ENCODE results near the gene TTC39A.

TTC39A gene

GRCh38 chr1:51316113-51316845, 14.1 kb downstream of the TTC39A start:
- no peak for DNase-seq

GRCh38 chr1:51314974-51315373, 15.4 kb downstream of the TTC39A start:
- DNase-seq: no peak

DNA sequence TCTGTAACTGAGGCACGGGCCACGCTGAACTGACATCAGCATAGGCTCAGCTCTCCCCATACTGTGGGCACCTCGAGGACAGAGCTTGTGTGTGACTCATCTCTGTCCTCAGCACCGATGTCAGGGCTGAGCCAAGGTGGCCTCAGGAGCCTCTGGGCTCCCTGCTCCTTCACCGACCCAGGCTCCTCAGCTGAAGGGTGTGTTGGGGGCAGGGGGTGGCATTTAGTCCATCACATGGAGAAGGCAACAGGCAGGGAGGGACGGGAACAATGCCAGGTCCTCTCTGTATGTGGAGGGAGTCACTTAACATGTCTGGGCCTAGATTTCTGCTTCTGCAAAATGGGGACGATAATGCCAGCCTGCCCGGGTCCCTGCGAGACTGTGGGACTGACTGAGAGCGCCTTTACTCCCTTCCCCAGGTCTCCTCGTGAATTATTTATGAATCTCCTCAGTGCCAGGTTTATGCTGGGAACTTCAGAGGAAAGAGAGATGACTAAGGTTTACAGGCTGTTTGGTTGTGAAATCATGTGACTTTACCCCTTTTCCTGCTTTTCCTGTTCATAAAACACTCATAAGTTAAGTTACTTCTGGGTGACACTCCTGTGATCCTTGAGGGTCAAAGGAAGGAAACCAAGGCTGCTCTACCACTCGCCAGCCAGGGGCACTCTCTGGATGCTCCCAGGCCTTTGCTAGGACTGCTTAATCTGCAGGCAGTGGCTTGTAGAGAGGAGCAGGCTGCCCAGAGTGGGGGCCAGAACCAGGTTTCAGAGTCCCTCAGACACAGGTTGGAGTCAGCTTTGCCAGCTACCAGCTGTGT, 16.2 kb downstream of the TTC39A start:
- no peak for DNase-seq

- DNase-seq: no peak
Measured at GRCh38 chr1:51313268-51313852, 17.0 kb downstream of the TTC39A start.

GRCh38 chr1:51312718-51313117, 17.6 kb downstream of the TTC39A start:
- DNase-seq: no peak

GRCh38 chr1:51311826-51312225, 18.5 kb downstream of the TTC39A start:
- no peak for DNase-seq

- no peak for DNase-seq
Measured at GRCh38 chr1:51310871-51311613, 19.3 kb downstream of the TTC39A start.

- DNase-seq: no peak
Measured at GRCh38 chr1:51309291-51309690, 21.1 kb downstream of the TTC39A start.

DNA sequence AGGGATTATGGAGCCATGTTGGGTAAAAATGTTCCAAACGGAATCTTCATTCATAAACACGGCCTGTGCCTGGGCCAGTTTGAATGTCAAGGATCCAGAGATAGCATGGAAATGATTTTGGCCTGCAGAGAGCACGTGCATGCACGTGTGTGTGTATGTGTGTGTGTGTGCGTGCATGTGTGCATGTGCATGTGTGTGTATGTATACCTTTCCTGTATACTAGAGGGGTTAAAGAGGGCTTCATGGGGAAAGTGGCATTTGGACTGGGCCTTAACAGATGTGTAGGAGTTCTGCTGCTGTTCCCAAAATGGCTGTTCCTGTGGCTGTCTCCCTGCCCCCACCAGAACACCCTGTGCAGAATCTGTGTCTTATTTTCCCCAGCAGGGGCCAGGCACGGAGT, 21.7 kb downstream of the TTC39A start:
- no peak for DNase-seq

- no peak for DNase-seq
Measured at GRCh38 chr1:51306950-51307349, 23.4 kb downstream of the TTC39A start.

GRCh38 chr1:51305371-51305823, 25.0 kb downstream of the TTC39A start:
- DNase-seq: no peak

DNA sequence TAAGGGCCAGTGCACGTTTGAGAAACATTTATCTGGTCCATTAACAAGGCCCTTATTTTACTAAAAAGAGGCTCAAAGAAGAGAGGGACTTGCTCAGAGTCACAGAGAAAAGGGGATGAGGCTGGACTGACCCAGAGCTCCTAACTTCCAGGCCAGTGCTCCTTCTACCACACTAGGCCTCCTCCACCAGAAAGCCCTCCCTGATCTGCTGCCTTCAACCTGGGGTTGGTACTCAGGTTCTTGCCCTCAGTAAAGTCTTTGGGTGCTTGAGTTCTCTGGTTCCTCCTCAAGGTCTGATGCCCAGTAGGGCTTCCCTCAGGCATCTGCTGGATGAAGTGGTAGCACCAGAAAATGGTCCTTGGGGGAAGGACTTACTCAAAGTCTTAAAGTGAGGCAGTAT, 26.0 kb downstream of the TTC39A start:
- no peak for DNase-seq

GRCh38 chr1:51303751-51304251, 26.6 kb downstream of the TTC39A start:
- no peak for DNase-seq

DNA sequence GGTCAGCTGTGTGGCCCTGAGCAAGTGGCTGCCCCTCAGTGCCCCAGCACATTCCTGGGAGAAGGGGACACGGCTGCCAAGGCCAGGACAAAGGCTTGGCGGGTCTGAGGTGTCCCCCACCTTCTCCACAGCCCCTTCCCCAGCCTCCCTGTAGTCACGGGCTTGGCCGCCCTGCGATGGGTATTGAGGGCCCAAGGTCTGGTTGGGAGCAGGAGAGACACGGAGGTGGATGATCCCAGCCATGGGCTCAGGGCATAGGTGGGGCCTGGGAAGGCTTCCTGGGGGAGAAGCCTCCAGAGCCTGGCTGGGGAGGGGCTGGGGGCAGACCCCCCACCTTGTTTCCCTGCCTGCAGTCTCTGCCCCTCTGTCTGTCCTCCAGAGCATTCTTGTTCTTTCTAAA, 27.0 kb downstream of the TTC39A start:
- DNase-seq: no peak

- no peak for DNase-seq
Measured at GRCh38 chr1:51302746-51303145, 27.6 kb downstream of the TTC39A start.

- DNase-seq: no peak
Measured at GRCh38 chr1:51302270-51302669, 28.1 kb downstream of the TTC39A start.

- DNase-seq: no peak
Measured at GRCh38 chr1:51301844-51302162, 28.6 kb downstream of the TTC39A start.

DNA sequence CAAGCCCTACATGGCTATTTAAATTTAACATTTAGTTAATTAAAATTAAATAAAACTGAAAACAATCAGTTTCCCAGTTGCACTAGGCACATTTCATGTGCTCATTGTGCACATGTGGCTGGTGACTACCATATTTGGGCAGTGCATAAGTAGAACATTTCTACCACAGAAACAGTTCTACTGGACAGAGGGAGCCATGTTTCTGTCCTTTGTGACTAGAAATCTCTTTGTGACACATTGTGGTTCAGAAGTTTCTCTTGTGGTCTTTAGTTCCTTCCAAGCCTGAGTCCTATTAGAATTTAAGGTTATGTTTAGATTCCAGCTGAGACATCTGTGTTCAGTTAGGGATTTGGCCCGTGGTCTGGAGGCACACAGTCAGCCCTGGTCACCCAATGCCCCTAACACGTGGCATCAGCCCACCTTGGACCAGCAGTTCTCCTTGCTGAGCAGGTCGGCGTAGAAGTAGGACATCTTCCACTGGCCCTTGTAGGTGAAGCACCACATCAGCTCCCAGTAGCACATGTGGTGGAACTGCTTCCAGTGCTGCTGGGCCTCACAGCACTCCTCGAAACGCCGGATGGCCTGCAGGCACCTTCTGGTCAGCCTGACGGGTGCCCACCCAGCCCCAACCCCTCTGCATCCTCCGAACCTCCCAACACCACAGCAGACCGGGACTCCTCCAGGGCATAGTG, 29.1 kb downstream of the TTC39A start:
- no peak for DNase-seq

- DNase-seq: no peak
Measured at GRCh38 chr1:51299981-51300670, 30.2 kb downstream of the TTC39A start.

- no peak for DNase-seq
Measured at GRCh38 chr1:51299185-51299885, 31.0 kb downstream of the TTC39A start.
